ENCODE results near the gene CACNG4. TPM values are rescaled to one million over a fixed set of nuclear protein-coding genes. Genes with fewer than 3 reads are reported as not detected.

Gene CACNG4
- total RNA-seq, 1 experiment from 2014 or later: not detected

GRCh38 chr17:67053438-67054000, 89.0 kb downstream of the CACNG4 start:
- Histone ChIP-seq H3K79me2 (ENCODE audit: insufficient read depth, low read length) (no peaks in the 10 kb centered on the region), H3K9ac (ENCODE audit: low read length) (no peak overlapping the region), H3K9me3 (ENCODE audit: control insufficient read depth in 1 of 2, insufficient read depth in 1 of 2, low read depth in 1 of 2, low read length in 2 of 2) (peaks cover 3 to 12% of the 10 kb centered on the region in 2 experiments; a peak in 1 of 4 replicates), H3K4me2 (ENCODE audit: low read length) (no peak overlapping the region), H3K27ac (ENCODE audit: low read depth, low read length) (no peak overlapping the region), H4K20me1 (ENCODE audit: insufficient read depth) (no peaks in the 10 kb centered on the region), H3K4me1 (ENCODE audit: control insufficient read depth in 1 of 2, insufficient read depth in 2 of 2, low read length in 2 of 2) (no peaks in the 10 kb centered on the region), H3K4me3 (replicated peaks in 1 of 2; ENCODE audit: low read depth in 1 of 2, low read length in 2 of 2) (no peak overlapping the region), H3K9me2 (ENCODE audit: insufficient read depth) (no peaks in the 10 kb centered on the region), H2AFZ (ENCODE audit: low read depth, low read length, poor library complexity, severe bottlenecking) (no peak overlapping the region), H3K36me3 (ENCODE audit: control insufficient read depth in 1 of 2, insufficient read depth in 2 of 2, low read length in 2 of 2) (no peaks in the 10 kb centered on the region), H3K27me3 (ENCODE audit: insufficient read depth, low read length) (no peaks in the 10 kb centered on the region)
- intact Hi-C loops (cut with micrococcal nuclease): no loop called here
- ATAC-seq: no peak; the same call in 1 of the 2 replicates
- no peak for TF ChIP-seq CBX3 (IDR thresholded peaks at IDR 0.05; ENCODE audit: low read depth)
- no peak for TF ChIP-seq POLR2A (IDR thresholded peaks at IDR 0.05; ENCODE audit: borderline replicate concordance, extremely low read depth, insufficient read depth, insufficient read length)
- TF ChIP-seq SRF (IDR thresholded peaks at IDR 0.05; ENCODE audit: low read depth): no peak
- no peak for TF ChIP-seq REST (IDR thresholded peaks at IDR 0.05; ENCODE audit: low read depth)
- no peak for TF ChIP-seq CTCF (IDR thresholded peaks at IDR 0.05 in 2 of 3, conservative IDR thresholded peaks at IDR 0.05 in 1 of 3; ENCODE audit: borderline replicate concordance in 1 of 3, insufficient read depth in 1 of 3, low read depth in 2 of 3, low read length in 2 of 3)
- TF ChIP-seq TCF7L2 (IDR thresholded peaks at IDR 0.05; ENCODE audit: borderline replicate concordance, extremely low read depth, insufficient read depth, insufficient read length): no peak
- TF ChIP-seq MAX (IDR thresholded peaks at IDR 0.05): no peak
- no peak for TF ChIP-seq SIN3A (IDR thresholded peaks at IDR 0.05; ENCODE audit: low read depth)
- ChIA-PET CTCF (no interaction called here), RAD21 (ENCODE audit: low non-redundant PET in 1 of 2, low total read pairs in 2 of 2, uncharacterized antibody in 2 of 2, unreplicated experiment in 2 of 2) (no interaction called here), POLR2A (no interaction called here)
- no peak for DNase-seq (ENCODE audit: low read depth, low spot score)
- no TSS peak for BruUV-seq (replicated peaks)

All from HCT116 (cell line).